HG03442 (cell line): ENCODE measurements around the gene NME9.

Source experiments
- ATAC-seq: cut with Tn5 transposase; IDR thresholded peaks from one replicate; pipeline ENCODE4 v1.9.1; 2021; ENCODE audit warnings: mild to moderate bottlenecking, moderate library complexity; ENCODE audit not compliant: unreplicated experiment

The NME9 gene

GRCh38 chr3:138363322-138363721 is 33.7 kb upstream of the NME9 start:
- no peak for ATAC-seq

- ATAC-seq, result no peak
Measured at GRCh38 chr3:138362538-138362937, 32.9 kb upstream of the NME9 start.

- no peak for ATAC-seq
Measured at GRCh38 chr3:138361561-138361971, 31.9 kb upstream of the NME9 start.

- no peak for ATAC-seq
Measured at GRCh38 chr3:138360869-138361525, 31.3 kb upstream of the NME9 start.

- ATAC-seq, result no peak
Measured at GRCh38 chr3:138359919-138360868, 30.5 kb upstream of the NME9 start.

GRCh38 chr3:138359148-138359918 is 29.7 kb upstream of the NME9 start:
- ATAC-seq, result no peak

- no peak for ATAC-seq
Measured at GRCh38 chr3:138356730-138357405, 27.2 kb upstream of the NME9 start.

- no peak for ATAC-seq
Measured at GRCh38 chr3:138355071-138355470, 25.4 kb upstream of the NME9 start.

GRCh38 chr3:138354376-138354775 is 24.7 kb upstream of the NME9 start:
- no peak for ATAC-seq

- ATAC-seq, result no peak
Measured at GRCh38 chr3:138351916-138352550, 22.4 kb upstream of the NME9 start.

GRCh38 chr3:138351151-138351550 is 21.5 kb upstream of the NME9 start:
- ATAC-seq, result no peak

- no peak for ATAC-seq
Measured at GRCh38 chr3:138349926-138350665, 20.4 kb upstream of the NME9 start.

- ATAC-seq, result peak; percentile 12
Measured at GRCh38 chr3:138348754-138349739, 19.4 kb upstream of the NME9 start.

GRCh38 chr3:138347960-138348753 is 18.5 kb upstream of the NME9 start, which contains the start of gene MRAS:
TSS of gene MRAS (plus strand) at chr3:138348579. CDS start at chr3:138372884, 24,305 bp downstream.
- ATAC-seq, result peak; percentile 41

- no peak for ATAC-seq
Measured at GRCh38 chr3:138344754-138345153, 15.1 kb upstream of the NME9 start.

- no peak for ATAC-seq
Measured at GRCh38 chr3:138340511-138340910, 10.9 kb upstream of the NME9 start.

- ATAC-seq, result no peak
Measured at GRCh38 chr3:138338811-138339210, 9.2 kb upstream of the NME9 start.
